Neural cell (in vitro differentiated cells): ENCODE data around the gene ATG9B. TPM values are rescaled to one million over a fixed set of nuclear protein-coding genes. Genes with fewer than 3 reads are reported as not detected.

Source experiments
- H2AFZ ChIP-seq: fragments of 200-600, 300-800 bp; sonication (generic), shearing (Covaris generic); 2 replicates; pipeline ENCODE4 v1.6.0; 2014; ENCODE audit warnings: low read depth, mild to moderate bottlenecking, antibody characterized with exemption, low read length, moderate library complexity
- H3F3A ChIP-seq: fragments of 200-600 bp; shearing (Covaris generic); 2 replicates; pipeline ENCODE4 v1.6.1; 2016; ENCODE audit warnings: mild to moderate bottlenecking, moderate library complexity, mixed read lengths, antibody characterized with exemption, low read length; ENCODE audit not compliant: insufficient read depth, poor library complexity, severe bottlenecking
- H3K27ac ChIP-seq: fragments of 200-600, 300-800 bp; sonication (generic), shearing (Covaris generic); 2 replicates; pipeline ENCODE4 v1.5.1; 2014; ENCODE audit warnings: mild to moderate bottlenecking, low read length, moderate library complexity
- H3K27me3 ChIP-seq: fragments of 300-800, 200-600 bp; sonication (generic), shearing (Covaris generic); 2 replicates; pipeline ENCODE4 v1.6.0; 2014; ENCODE audit warnings: mild to moderate bottlenecking, low read depth, low read length, moderate library complexity; ENCODE audit not compliant: insufficient read depth
- H3K36me3 ChIP-seq: fragments of 300-800, 200-600 bp; sonication (generic), shearing (Covaris generic); 2 replicates; pipeline ENCODE4 v1.5.1; 2014; ENCODE audit warnings: mild to moderate bottlenecking, antibody characterized with exemption, low read length, moderate library complexity; ENCODE audit not compliant: insufficient read depth
- H3K4me2 ChIP-seq: fragments of 300-800, 200-600 bp; sonication (generic), shearing (Covaris generic); 2 replicates; pipeline ENCODE4 v1.6.0; 2014; ENCODE audit warnings: mild to moderate bottlenecking, low read length
- H3K4me3 ChIP-seq: fragments of 300-800, 200-600 bp; sonication (generic), shearing (Covaris generic); 2 replicates; pipeline ENCODE4 v1.5.1; 2014; ENCODE audit warnings: mild to moderate bottlenecking, low read length, moderate library complexity
- H3K79me2 ChIP-seq: fragments of 200-600 bp; shearing (Covaris generic); replicated peaks from 2 replicates; pipeline ENCODE4 v1.6.0; 2014; ENCODE audit warnings: mild to moderate bottlenecking, low read length, moderate library complexity; ENCODE audit not compliant: insufficient read depth
- H3K9ac ChIP-seq: fragments of 300-800, 200-600 bp; sonication (generic), shearing (Covaris generic); 2 replicates; pipeline ENCODE4 v1.6.1; 2016; ENCODE audit warnings: mild to moderate bottlenecking, low read length, mixed read lengths
- H3K9me2 ChIP-seq: fragments of 200-600 bp; shearing (Covaris generic); 2 replicates; pipeline ENCODE4 v1.6.1; 2016; ENCODE audit warnings: mild to moderate bottlenecking, low read length, mixed read lengths; ENCODE audit not compliant: insufficient read depth
- H3K9me3 ChIP-seq: fragments of 200-600, 300-800 bp; sonication (generic), shearing (Covaris generic); 2 replicates; pipeline ENCODE4 v1.6.1; 2016; ENCODE audit warnings: mild to moderate bottlenecking, mixed run types, low read length, moderate library complexity, mixed read lengths
- H4K20me1 ChIP-seq: fragments of 200-600 bp; shearing (Covaris generic); 2 replicates; pipeline ENCODE4 v1.6.1; 2016; ENCODE audit warnings: mild to moderate bottlenecking, mixed run types; ENCODE audit not compliant: insufficient read depth
- EP300 ChIP-seq: fragments of 450-650 bp; conservative IDR thresholded peaks from 2 replicates; pipeline ENCODE4 v1.6.1; 2014; ENCODE audit warnings: antibody characterized with exemption, mild to moderate bottlenecking, moderate library complexity; ENCODE audit not compliant: poor library complexity, severe bottlenecking
- EZH2 ChIP-seq: fragments of 200-600, 300-800 bp; shearing (Covaris generic), sonication (generic); IDR thresholded peaks from 2 replicates; pipeline ENCODE4 v1.6.1; 2014; ENCODE audit warnings: antibody characterized with exemption, low read length, borderline replicate concordance, mild to moderate bottlenecking; ENCODE audit not compliant: insufficient read depth, poor library complexity, severe bottlenecking
- MXI1 ChIP-seq: fragments of 450-650 bp; conservative IDR thresholded peaks from 2 replicates; pipeline ENCODE4 v1.6.1; 2014; ENCODE audit warnings: antibody characterized with exemption, mild to moderate bottlenecking; ENCODE audit not compliant: poor library complexity, severe bottlenecking
- POLR2AphosphoS5 ChIP-seq: IDR thresholded peaks from 2 replicates; pipeline ENCODE4 v1.6.1; 2012
- RAD21 ChIP-seq: fragments of 450-650 bp; conservative IDR thresholded peaks from 2 replicates; pipeline ENCODE4 v1.6.1; 2014; ENCODE audit warnings: antibody characterized with exemption, mild to moderate bottlenecking, moderate library complexity
- SMC3 ChIP-seq: fragments of 450-650 bp; conservative IDR thresholded peaks from 2 replicates; pipeline ENCODE4 v1.6.1; 2014; ENCODE audit warnings: antibody characterized with exemption, mild to moderate bottlenecking, moderate library complexity; ENCODE audit not compliant: poor library complexity
- TAF1 ChIP-seq: IDR thresholded peaks from 2 replicates; pipeline ENCODE4 v1.6.1; 2012; ENCODE audit warnings: low read depth
- polyA plus RNA-seq: library from polyadenylated mRNA; depleted of rRNA; stranded (reverse); fragments of >200 nt; gene quantifications from 2 replicates; pipeline ENCODE4 v1.2.3, GENCODE V29; 2014
- TF ChIP-seq, protein P1 (sequence below): fragments of 450-650 bp; IDR thresholded peaks from 2 replicates; pipeline ENCODE4 v1.5.1; 2014; ENCODE audit warnings: antibody characterized with exemption, mild to moderate bottlenecking, moderate library complexity; ENCODE audit not compliant: poor library complexity, severe bottlenecking
- TF ChIP-seq, protein P2 (sequence below): IDR thresholded peaks from 2 replicates; pipeline ENCODE4 v1.6.1; 2012; ENCODE audit warnings: borderline replicate concordance

The ATG9B gene
- polyA plus RNA-seq, 1 donor from 2014 or later = 1.4 TPM

DNA sequence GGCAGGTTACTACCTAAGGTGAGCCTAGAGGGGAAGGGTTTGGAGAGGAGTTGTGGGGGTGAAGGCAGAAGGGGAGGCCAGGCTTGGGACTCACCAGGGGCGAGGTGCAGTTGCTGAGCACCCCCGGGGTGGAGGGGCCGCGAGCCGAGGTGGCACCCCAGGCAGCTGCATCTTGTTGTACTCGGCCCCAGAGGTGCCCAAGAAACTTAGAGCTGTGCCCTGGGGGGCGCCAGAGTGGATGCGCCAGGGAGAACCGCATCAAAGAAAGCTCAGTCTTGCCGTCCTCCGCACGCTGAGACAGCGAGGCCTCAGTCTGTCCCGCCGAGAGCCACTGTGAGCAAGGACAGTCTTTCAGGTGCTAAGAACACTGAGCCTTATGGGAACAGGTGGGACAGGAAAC is 7.4 kb downstream of the ATG9B start:
- TF ChIP-seq MXI1 (no peak), RAD21 (no peak), EZH2 (no peak), SMC3 (no peak), EP300 (no peak), TAF1 (no peak), POLR2AphosphoS5 (no peak)
- TF ChIP-seq, protein P1, sequence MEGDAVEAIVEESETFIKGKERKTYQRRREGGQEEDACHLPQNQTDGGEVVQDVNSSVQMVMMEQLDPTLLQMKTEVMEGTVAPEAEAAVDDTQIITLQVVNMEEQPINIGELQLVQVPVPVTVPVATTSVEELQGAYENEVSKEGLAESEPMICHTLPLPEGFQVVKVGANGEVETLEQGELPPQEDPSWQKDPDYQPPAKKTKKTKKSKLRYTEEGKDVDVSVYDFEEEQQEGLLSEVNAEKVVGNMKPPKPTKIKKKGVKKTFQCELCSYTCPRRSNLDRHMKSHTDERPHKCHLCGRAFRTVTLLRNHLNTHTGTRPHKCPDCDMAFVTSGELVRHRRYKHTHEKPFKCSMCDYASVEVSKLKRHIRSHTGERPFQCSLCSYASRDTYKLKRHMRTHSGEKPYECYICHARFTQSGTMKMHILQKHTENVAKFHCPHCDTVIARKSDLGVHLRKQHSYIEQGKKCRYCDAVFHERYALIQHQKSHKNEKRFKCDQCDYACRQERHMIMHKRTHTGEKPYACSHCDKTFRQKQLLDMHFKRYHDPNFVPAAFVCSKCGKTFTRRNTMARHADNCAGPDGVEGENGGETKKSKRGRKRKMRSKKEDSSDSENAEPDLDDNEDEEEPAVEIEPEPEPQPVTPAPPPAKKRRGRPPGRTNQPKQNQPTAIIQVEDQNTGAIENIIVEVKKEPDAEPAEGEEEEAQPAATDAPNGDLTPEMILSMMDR = no peak
- TF ChIP-seq, protein P2, sequence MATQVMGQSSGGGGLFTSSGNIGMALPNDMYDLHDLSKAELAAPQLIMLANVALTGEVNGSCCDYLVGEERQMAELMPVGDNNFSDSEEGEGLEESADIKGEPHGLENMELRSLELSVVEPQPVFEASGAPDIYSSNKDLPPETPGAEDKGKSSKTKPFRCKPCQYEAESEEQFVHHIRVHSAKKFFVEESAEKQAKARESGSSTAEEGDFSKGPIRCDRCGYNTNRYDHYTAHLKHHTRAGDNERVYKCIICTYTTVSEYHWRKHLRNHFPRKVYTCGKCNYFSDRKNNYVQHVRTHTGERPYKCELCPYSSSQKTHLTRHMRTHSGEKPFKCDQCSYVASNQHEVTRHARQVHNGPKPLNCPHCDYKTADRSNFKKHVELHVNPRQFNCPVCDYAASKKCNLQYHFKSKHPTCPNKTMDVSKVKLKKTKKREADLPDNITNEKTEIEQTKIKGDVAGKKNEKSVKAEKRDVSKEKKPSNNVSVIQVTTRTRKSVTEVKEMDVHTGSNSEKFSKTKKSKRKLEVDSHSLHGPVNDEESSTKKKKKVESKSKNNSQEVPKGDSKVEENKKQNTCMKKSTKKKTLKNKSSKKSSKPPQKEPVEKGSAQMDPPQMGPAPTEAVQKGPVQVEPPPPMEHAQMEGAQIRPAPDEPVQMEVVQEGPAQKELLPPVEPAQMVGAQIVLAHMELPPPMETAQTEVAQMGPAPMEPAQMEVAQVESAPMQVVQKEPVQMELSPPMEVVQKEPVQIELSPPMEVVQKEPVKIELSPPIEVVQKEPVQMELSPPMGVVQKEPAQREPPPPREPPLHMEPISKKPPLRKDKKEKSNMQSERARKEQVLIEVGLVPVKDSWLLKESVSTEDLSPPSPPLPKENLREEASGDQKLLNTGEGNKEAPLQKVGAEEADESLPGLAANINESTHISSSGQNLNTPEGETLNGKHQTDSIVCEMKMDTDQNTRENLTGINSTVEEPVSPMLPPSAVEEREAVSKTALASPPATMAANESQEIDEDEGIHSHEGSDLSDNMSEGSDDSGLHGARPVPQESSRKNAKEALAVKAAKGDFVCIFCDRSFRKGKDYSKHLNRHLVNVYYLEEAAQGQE = no peak
- H3K9ac ChIP-seq = no peak overlapping the region
- H3K9me2 ChIP-seq = no peaks in the 10 kb centered on the region
- no peaks in the 10 kb centered on the region for H3K79me2 ChIP-seq
- no peaks in the 10 kb centered on the region for H4K20me1 ChIP-seq
- no peak overlapping the region for H2AFZ ChIP-seq
- no peak overlapping the region for H3K4me3 ChIP-seq
- H3K36me3 ChIP-seq = no peaks in the 10 kb centered on the region
- no peak overlapping the region for H3K27ac ChIP-seq
- peaks cover 25% of the 10 kb centered on the region for H3K27me3 ChIP-seq
- no peak overlapping the region for H3K4me2 ChIP-seq
- H3F3A ChIP-seq = no peaks in the 10 kb centered on the region
- H3K9me3 ChIP-seq = no peaks in the 10 kb centered on the region

DNA sequence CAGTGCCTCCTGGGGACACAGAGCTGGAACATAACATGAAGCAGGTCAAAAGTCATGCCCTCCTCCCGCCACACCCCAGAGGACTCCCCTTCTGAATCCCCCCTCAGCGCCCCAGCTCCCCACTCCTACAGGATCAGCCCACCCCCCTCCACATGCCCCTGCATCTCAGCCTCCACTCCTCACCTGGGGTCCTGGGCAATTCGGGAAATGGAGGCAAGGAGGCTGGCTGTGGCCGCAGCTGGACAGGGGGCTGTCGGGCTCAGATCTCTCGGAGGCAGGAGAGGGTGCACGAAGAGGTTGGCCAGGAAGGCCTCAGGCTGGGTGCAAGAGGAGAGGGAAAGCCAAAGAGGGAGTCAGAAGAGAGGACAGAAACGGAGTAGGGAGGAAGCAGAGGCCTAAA is 7.8 kb downstream of the ATG9B start:
- H3K9ac ChIP-seq = no peak overlapping the region
- TF ChIP-seq POLR2AphosphoS5 (no peak), EP300 (no peak), MXI1 (no peak), EZH2 (no peak), TAF1 (no peak)
- TF ChIP-seq, protein P2 = no peak
- H4K20me1 ChIP-seq = no peaks in the 10 kb centered on the region
- H3K79me2 ChIP-seq = no peaks in the 10 kb centered on the region
- no peaks in the 10 kb centered on the region for H3K9me3 ChIP-seq
- no peak overlapping the region for H3K4me2 ChIP-seq
- no peak overlapping the region for H2AFZ ChIP-seq
- no peak overlapping the region for H3K27ac ChIP-seq
- no peaks in the 10 kb centered on the region for H3K36me3 ChIP-seq
- H3K9me2 ChIP-seq = no peaks in the 10 kb centered on the region
- no peak overlapping the region for H3K4me3 ChIP-seq
- H3F3A ChIP-seq = no peaks in the 10 kb centered on the region
- H3K27me3 ChIP-seq = peaks cover 25% of the 10 kb centered on the region
